ENCODE data around the gene TMBIM6.
"Not testable (repeated sequence)": the region's sequence is repeated elsewhere in the genome, so short reads cannot be mapped to it uniquely, and the experiment has no call there.

TMBIM6 gene

GRCh38 chr12:49730050-49730449 lies 11.3 kb upstream of the TMBIM6 start:
- H3K36me3 ChIP-seq (ENCODE audit: insufficient read depth, low read length), result no peaks in the 10 kb centered on the region
- no peaks in the 10 kb centered on the region for H3K4me1 ChIP-seq (ENCODE audit: insufficient read depth, low read length)
- no peaks in the 10 kb centered on the region for H3K27me3 ChIP-seq (ENCODE audit: insufficient read depth, low read length)
- WGBS, result no CpG with 5 or more reads among the region's 1 CpG
- 0 out of 2 replicates have a peak, but pooled peaks cover 5% of the 10 kb centered on the region for H3K9me3 ChIP-seq (ENCODE audit: insufficient read depth, low read depth, low read length)
- H3K27ac ChIP-seq (ENCODE audit: low read depth, low read length), result no peak overlapping the region
- H3K4me3 ChIP-seq (ENCODE audit: low read length), result no peak overlapping the region
- no peak overlapping the region for H3K9ac ChIP-seq (ENCODE audit: low read depth, low read length)

GRCh38 chr12:49730568-49731101 lies 10.7 kb upstream of the TMBIM6 start:
- H3K9ac ChIP-seq (ENCODE audit: low read depth, low read length), result no peak overlapping the region
- 0 out of 2 replicates have a peak, but pooled peaks cover 5% of the 10 kb centered on the region for H3K9me3 ChIP-seq (ENCODE audit: insufficient read depth, low read depth, low read length)
- H3K36me3 ChIP-seq (ENCODE audit: insufficient read depth, low read length), result no peaks in the 10 kb centered on the region
- no peak overlapping the region for H3K27ac ChIP-seq (ENCODE audit: low read depth, low read length)
- no peaks in the 10 kb centered on the region for H3K4me1 ChIP-seq (ENCODE audit: insufficient read depth, low read length)
- WGBS, result 93% methylated on average over 3 of the region's 3 CpGs
- H3K27me3 ChIP-seq (ENCODE audit: insufficient read depth, low read length), result no peaks in the 10 kb centered on the region
- no peak overlapping the region for H3K4me3 ChIP-seq (ENCODE audit: low read length)

GRCh38 chr12:49733219-49734017 lies 7.9 kb upstream of the TMBIM6 start:
- Histone ChIP-seq H3K4me1 (ENCODE audit: insufficient read depth, low read length) (no peaks in the 10 kb centered on the region), H3K36me3 (ENCODE audit: insufficient read depth, low read length) (no peaks in the 10 kb centered on the region), H3K9ac (ENCODE audit: low read depth, low read length) (no peak overlapping the region), H3K9me3 (ENCODE audit: insufficient read depth, low read depth, low read length) (0 out of 2 replicates have a peak, but pooled peaks cover 5% of the 10 kb centered on the region), H3K27me3 (ENCODE audit: insufficient read depth, low read length) (no peaks in the 10 kb centered on the region), H3K27ac (ENCODE audit: low read depth, low read length) (no peak overlapping the region), H3K4me3 (ENCODE audit: low read length) (no peak overlapping the region)
- WGBS, result 81% methylated on average over 9 of the region's 10 CpGs

- WGBS, result 95% methylated on average over 4 of the region's 7 CpGs
- H3K4me1 ChIP-seq (ENCODE audit: insufficient read depth, low read length); H3K36me3 ChIP-seq (ENCODE audit: insufficient read depth, low read length); H3K27me3 ChIP-seq (ENCODE audit: insufficient read depth, low read length); H3K9ac ChIP-seq (ENCODE audit: low read depth, low read length); H3K4me3 ChIP-seq (ENCODE audit: low read length); H3K9me3 ChIP-seq (ENCODE audit: insufficient read depth, low read depth, low read length); H3K27ac ChIP-seq (ENCODE audit: low read depth, low read length): not testable (repeated sequence)
Measured at GRCh38 chr12:49734900-49735299, 6.5 kb upstream of the TMBIM6 start.

- not testable (repeated sequence) for H3K27ac ChIP-seq (ENCODE audit: low read depth, low read length); H3K36me3 ChIP-seq (ENCODE audit: insufficient read depth, low read length); H3K4me1 ChIP-seq (ENCODE audit: insufficient read depth, low read length); H3K9me3 ChIP-seq (ENCODE audit: insufficient read depth, low read depth, low read length); H3K4me3 ChIP-seq (ENCODE audit: low read length); H3K27me3 ChIP-seq (ENCODE audit: insufficient read depth, low read length); H3K9ac ChIP-seq (ENCODE audit: low read depth, low read length)
- WGBS, result 93% methylated on average over 5 of the region's 5 CpGs
Measured at GRCh38 chr12:49738721-49739120, 2.6 kb upstream of the TMBIM6 start.

- 92% methylated on average over 12 of the region's 12 CpGs for WGBS
- H3K9ac ChIP-seq (ENCODE audit: low read depth, low read length); H3K36me3 ChIP-seq (ENCODE audit: insufficient read depth, low read length): not testable (repeated sequence)
Measured at GRCh38 chr12:49740277-49740676, 1.1 kb upstream of the TMBIM6 start.

GRCh38 chr12:49741882-49742620 lies 694 bp downstream of the TMBIM6 start:
- H3K9me3 ChIP-seq (ENCODE audit: insufficient read depth, low read depth, low read length), result no peaks in the 10 kb centered on the region
- H3K36me3 ChIP-seq (ENCODE audit: insufficient read depth, low read length), result peaks cover 9% of the 10 kb centered on the region; the same call in 1 of the 2 replicates
- H3K4me3 ChIP-seq (ENCODE audit: low read length), result peak overlapping the region; percentile 70
- under 1% methylated on average over 33 of the region's 35 CpGs for WGBS
- H3K4me1 ChIP-seq (ENCODE audit: insufficient read depth, low read length), result peaks cover 6% of the 10 kb centered on the region; the same call in 1 of the 2 replicates
- H3K27ac ChIP-seq (ENCODE audit: low read depth, low read length), result peak overlapping the region; percentile 92
- H3K27me3 ChIP-seq (ENCODE audit: insufficient read depth, low read length), result no peaks in the 10 kb centered on the region
- H3K9ac ChIP-seq (ENCODE audit: low read depth, low read length), result peak overlapping the region; percentile 87

More at GRCh38 chr12:49740277-49740676, 1.1 kb upstream of the TMBIM6 start:
- H3K9me3 ChIP-seq (ENCODE audit: insufficient read depth, low read depth, low read length); H3K27me3 ChIP-seq (ENCODE audit: insufficient read depth, low read length); H3K4me3 ChIP-seq (ENCODE audit: low read length); H3K4me1 ChIP-seq (ENCODE audit: insufficient read depth, low read length); H3K27ac ChIP-seq (ENCODE audit: low read depth, low read length): not testable (repeated sequence)

GRCh38 chr12:49744363-49744885 lies 3.1 kb downstream of the TMBIM6 start:
- no peak overlapping the region for H3K27ac ChIP-seq (ENCODE audit: low read depth, low read length)
- H3K9me3 ChIP-seq (ENCODE audit: insufficient read depth, low read depth, low read length), result no peaks in the 10 kb centered on the region

GRCh38 chr12:49748306-49748705 lies 6.9 kb downstream of the TMBIM6 start:
- Histone ChIP-seq H3K36me3 (ENCODE audit: insufficient read depth, low read length) (peaks cover 26% of the 10 kb centered on the region), H3K27me3 (ENCODE audit: insufficient read depth, low read length) (no peaks in the 10 kb centered on the region), H3K27ac (ENCODE audit: low read depth, low read length) (no peak overlapping the region), H3K9me3 (ENCODE audit: insufficient read depth, low read depth, low read length) (no peaks in the 10 kb centered on the region), H3K9ac (ENCODE audit: low read depth, low read length) (no peak overlapping the region), H3K4me1 (ENCODE audit: insufficient read depth, low read length) (peaks cover 30% of the 10 kb centered on the region), H3K4me3 (ENCODE audit: low read length) (no peak overlapping the region)
- no CpG with 5 or more reads among the region's 1 CpG for WGBS

More at GRCh38 chr12:49744363-49744885, 3.1 kb downstream of the TMBIM6 start:
- no peak overlapping the region for H3K9ac ChIP-seq (ENCODE audit: low read depth, low read length)
- 91% methylated on average over 3 of the region's 3 CpGs for WGBS
- H3K36me3 ChIP-seq (ENCODE audit: insufficient read depth, low read length), result peaks cover 13% of the 10 kb centered on the region
- H3K27me3 ChIP-seq (ENCODE audit: insufficient read depth, low read length), result no peaks in the 10 kb centered on the region
- no peak overlapping the region for H3K4me3 ChIP-seq (ENCODE audit: low read length)
- H3K4me1 ChIP-seq (ENCODE audit: insufficient read depth, low read length), result peaks cover 17% of the 10 kb centered on the region

GRCh38 chr12:49748800-49749199 lies 7.4 kb downstream of the TMBIM6 start:
- Histone ChIP-seq H3K36me3 (ENCODE audit: insufficient read depth, low read length) (peaks cover 29% of the 10 kb centered on the region), H3K27ac (ENCODE audit: low read depth, low read length) (no peak overlapping the region), H3K9ac (ENCODE audit: low read depth, low read length) (no peak overlapping the region), H3K4me1 (ENCODE audit: insufficient read depth, low read length) (peaks cover 26% of the 10 kb centered on the region), H3K27me3 (ENCODE audit: insufficient read depth, low read length) (no peaks in the 10 kb centered on the region), H3K9me3 (ENCODE audit: insufficient read depth, low read depth, low read length) (no peaks in the 10 kb centered on the region), H3K4me3 (ENCODE audit: low read length) (no peak overlapping the region)
- 94% methylated on average over 3 of the region's 3 CpGs for WGBS

Data from HUES64 (cell line).